ENCODE results near the gene SMARCD1. TPM values are rescaled to one million over a fixed set of nuclear protein-coding genes. Genes with fewer than 3 reads are reported as not detected.

Gene SMARCD1
- total and polyA plus RNA-seq, 10 donors = 17.4 to 85.7 (median 52.6) TPM

DNA sequence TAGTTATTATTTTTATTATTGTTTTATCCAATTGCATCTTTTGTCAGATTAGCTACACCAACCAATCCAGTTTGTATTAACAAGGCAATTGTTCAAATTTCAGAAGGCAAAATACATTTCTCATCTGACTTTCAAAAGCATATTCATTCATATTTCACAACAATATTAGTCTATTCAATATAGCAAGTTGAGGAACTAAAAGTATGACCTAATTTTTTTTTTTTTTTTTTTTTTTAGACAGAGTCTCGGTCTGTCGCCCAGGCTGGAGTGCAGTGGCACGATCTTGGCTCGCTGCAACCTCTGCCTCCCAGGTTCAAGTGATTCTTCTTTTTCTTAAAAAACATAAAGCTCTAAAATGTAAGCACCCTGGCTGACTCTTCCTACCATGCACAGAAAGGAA is 44.1 kb downstream of the SMARCD1 start:
- Histone ChIP-seq H3K9me3 (no peaks in the 10 kb centered on the region), H3K27me3 (replicated peaks in 1 of 7) (no peaks in the 10 kb centered on the region), H3K27ac (no peak overlapping the region), H3K36me3 (peaks cover 0 to 98% (median 57%) of the 10 kb centered on the region in 6 donors), H3K4me1 (peaks cover 0 to 48% (median 25%) of the 10 kb centered on the region in 6 donors), H3K4me3 (no peak overlapping the region)
- intact Hi-C loops (cut with DNase I; ENCODE audit: low total_unique reads) = no loop called here
- DNase-seq = no peak
- WGBS, 5 donors = 61 to 78% (median 62%) methylated on average over 4 of the region's 4 CpGs
- TF ChIP-seq, protein P1, sequence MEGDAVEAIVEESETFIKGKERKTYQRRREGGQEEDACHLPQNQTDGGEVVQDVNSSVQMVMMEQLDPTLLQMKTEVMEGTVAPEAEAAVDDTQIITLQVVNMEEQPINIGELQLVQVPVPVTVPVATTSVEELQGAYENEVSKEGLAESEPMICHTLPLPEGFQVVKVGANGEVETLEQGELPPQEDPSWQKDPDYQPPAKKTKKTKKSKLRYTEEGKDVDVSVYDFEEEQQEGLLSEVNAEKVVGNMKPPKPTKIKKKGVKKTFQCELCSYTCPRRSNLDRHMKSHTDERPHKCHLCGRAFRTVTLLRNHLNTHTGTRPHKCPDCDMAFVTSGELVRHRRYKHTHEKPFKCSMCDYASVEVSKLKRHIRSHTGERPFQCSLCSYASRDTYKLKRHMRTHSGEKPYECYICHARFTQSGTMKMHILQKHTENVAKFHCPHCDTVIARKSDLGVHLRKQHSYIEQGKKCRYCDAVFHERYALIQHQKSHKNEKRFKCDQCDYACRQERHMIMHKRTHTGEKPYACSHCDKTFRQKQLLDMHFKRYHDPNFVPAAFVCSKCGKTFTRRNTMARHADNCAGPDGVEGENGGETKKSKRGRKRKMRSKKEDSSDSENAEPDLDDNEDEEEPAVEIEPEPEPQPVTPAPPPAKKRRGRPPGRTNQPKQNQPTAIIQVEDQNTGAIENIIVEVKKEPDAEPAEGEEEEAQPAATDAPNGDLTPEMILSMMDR (IDR thresholded peaks at IDR 0.05 in 8 of 11, conservative IDR thresholded peaks at IDR 0.05 in 3 of 11) = no peak
- no peak for TF ChIP-seq POLR2AphosphoS5 (IDR thresholded peaks at IDR 0.05)

DNA sequence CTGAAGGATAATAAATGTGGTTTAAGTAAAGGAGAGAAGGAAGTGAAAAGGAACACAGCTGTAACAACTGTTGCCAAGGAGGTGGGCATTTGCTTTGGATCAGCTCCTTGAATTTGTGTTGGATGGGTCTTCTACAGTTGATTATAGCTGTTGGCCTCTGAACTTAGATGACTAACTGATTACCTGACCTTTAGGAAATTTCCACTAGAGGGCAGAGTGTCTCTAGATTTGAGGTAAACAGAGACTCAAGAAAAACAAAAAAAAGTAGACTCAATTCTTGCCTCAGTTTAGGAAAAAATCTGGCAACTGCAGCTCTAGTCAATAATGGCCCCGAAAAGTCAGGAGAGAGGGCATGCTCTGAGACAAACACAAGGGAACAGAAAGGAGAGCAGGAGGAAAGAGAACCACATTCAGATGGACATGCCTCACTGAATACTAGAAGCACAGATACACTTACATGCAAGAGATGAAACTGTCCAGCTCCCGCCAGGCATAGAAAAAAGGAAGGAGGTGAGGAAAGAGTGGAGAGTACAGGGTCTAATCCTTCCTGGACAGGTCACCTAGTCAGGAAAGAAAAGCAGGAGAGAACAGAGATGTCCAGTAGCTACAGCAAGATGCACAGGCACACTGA is 47.5 kb downstream of the SMARCD1 start:
- Histone ChIP-seq H3K9me3 (no peaks in the 10 kb centered on the region), H3K4me1 (peaks cover 0 to 34% (median 14%) of the 10 kb centered on the region in 6 donors), H3K4me3 (no peak overlapping the region), H3K27me3 (replicated peaks in 1 of 7) (no peaks in the 10 kb centered on the region), H3K27ac (peak overlapping the region in 1 of 8 donors; percentile 9), H3K36me3 (peaks cover 0 to 98% (median 59%) of the 10 kb centered on the region in 6 donors)
- whole genome bisulfite sequencing, 5 donors = 58 to 91% (median 76%) methylated on average over 2 of the region's 2 CpGs
- TF ChIP-seq POLR2AphosphoS5 (IDR thresholded peaks at IDR 0.05) = peak in 1 of 3 donors; percentile 4
- TF ChIP-seq, protein P1 (IDR thresholded peaks at IDR 0.05 in 8 of 11, conservative IDR thresholded peaks at IDR 0.05 in 3 of 11) = peak in 7 of 11 experiments; percentile 32 to 70 (median 52)
- no peak for TF ChIP-seq POLR2A (IDR thresholded peaks at IDR 0.05)
- intact Hi-C loops (cut with DNase I; ENCODE audit: low total_unique reads) = no loop called here
- DNase-seq = no peak

DNA sequence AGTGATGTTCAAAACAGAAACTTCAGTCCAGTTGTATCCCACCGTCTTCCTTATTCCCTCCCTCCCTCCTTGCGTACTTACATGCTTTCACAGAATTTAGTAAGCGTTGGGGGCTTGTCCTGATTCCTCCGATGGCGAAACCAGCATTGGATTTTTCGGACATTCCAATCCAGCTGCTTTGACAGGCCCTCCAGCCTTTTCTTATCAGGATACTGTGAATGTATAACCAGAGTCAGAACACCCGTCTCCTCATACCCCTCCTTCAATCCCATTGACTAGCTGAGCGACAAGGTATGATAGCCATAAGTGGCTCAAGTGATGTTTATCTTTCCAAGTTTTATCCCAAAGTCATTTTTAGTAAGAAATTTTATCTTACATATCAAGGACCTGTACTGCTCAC is 57.9 kb downstream of the SMARCD1 start:
- TF ChIP-seq POLR2A (IDR thresholded peaks at IDR 0.05) (no peak), POLR2AphosphoS5 (IDR thresholded peaks at IDR 0.05) (no peak)
- TF ChIP-seq, protein P1 (IDR thresholded peaks at IDR 0.05 in 8 of 11, conservative IDR thresholded peaks at IDR 0.05 in 3 of 11) = no peak
- 76 to 93% (median 91%) methylated on average over 8 of the region's 8 CpGs for WGBS, 5 donors
- Histone ChIP-seq H3K27ac (no peak overlapping the region), H3K4me1 (no peaks in the 10 kb centered on the region), H3K9me3 (no peaks in the 10 kb centered on the region), H3K36me3 (peaks cover 0 to 71% (median 31%) of the 10 kb centered on the region in 6 donors), H3K27me3 (replicated peaks in 1 of 7) (no peaks in the 10 kb centered on the region), H3K4me3 (no peak overlapping the region)
- no peak for DNase-seq
- intact Hi-C loops (cut with DNase I; ENCODE audit: low total_unique reads) = no loop called here

DNA sequence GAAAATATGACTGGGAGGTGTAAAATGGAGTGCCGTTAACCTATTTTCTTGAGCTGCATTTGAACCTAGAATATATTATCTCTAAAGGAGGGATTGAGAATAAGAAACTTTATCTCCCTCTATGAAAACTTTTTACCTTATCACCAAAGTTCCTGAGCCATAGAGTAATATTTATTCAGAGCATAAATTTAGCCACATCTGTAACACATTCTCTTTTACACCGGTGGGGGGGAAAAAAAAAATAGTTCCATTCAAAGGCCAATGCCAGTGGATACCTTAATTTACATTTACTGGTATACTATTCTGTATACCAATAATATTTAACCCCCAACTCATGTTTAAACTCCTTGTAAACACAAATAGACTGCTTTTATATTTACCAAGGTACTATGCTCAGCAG is 60.3 kb downstream of the SMARCD1 start:
- no peak overlapping the region for H3K4me3 ChIP-seq
- no peaks in the 10 kb centered on the region for H3K27me3 ChIP-seq (replicated peaks in 1 of 7)
- peaks cover 0 to 15% (median 5%) of the 10 kb centered on the region in 6 donors for H3K4me1 ChIP-seq
- no peaks in the 10 kb centered on the region for H3K9me3 ChIP-seq
- intact Hi-C loops (cut with DNase I; ENCODE audit: low total_unique reads) = no loop called here
- no peak for TF ChIP-seq POLR2AphosphoS5 (IDR thresholded peaks at IDR 0.05)
- TF ChIP-seq, protein P1 (IDR thresholded peaks at IDR 0.05 in 8 of 11, conservative IDR thresholded peaks at IDR 0.05 in 3 of 11) = no peak
- no peak for TF ChIP-seq POLR2A (IDR thresholded peaks at IDR 0.05)
- WGBS, 5 donors = 92 to 99% (median 95%) methylated on average over 2 of the region's 2 CpGs
- peaks cover 0 to 53% (median 18%) of the 10 kb centered on the region in 6 donors for H3K36me3 ChIP-seq
- DNase-seq = no peak
- no peak overlapping the region for H3K27ac ChIP-seq
